DMS153 (cell line): ENCODE measurements around the gene TRIM45.

ENCODE experiments used
- DNase-seq: peaks from one replicate; lab custom pipeline; 2025; lab: John Stamatoyannopoulos, UW

Gene TRIM45

GRCh38 chr1:117098287-117098890, 23.2 kb downstream of the TRIM45 start:
- DNase-seq = no peak

- DNase-seq = no peak
Observed at GRCh38 chr1:117097443-117097842, 24.1 kb downstream of the TRIM45 start.

- no peak for DNase-seq
Observed at GRCh38 chr1:117096951-117097408, 24.6 kb downstream of the TRIM45 start.

- no peak for DNase-seq
Observed at GRCh38 chr1:117094841-117095604, 26.5 kb downstream of the TRIM45 start.

- no peak for DNase-seq
Observed at GRCh38 chr1:117093870-117094621, 27.5 kb downstream of the TRIM45 start.

GRCh38 chr1:117093091-117093534, 28.4 kb downstream of the TRIM45 start:
- no peak for DNase-seq

- no peak for DNase-seq
Observed at GRCh38 chr1:117092594-117092993, 29.0 kb downstream of the TRIM45 start.

GRCh38 chr1:117089996-117090395, 31.6 kb downstream of the TRIM45 start:
- DNase-seq = no peak

- no peak for DNase-seq
Observed at GRCh38 chr1:117087686-117088085, 33.9 kb downstream of the TRIM45 start.

- DNase-seq = no peak
Observed at GRCh38 chr1:117084231-117084630, 37.3 kb downstream of the TRIM45 start.

- DNase-seq = no peak
Observed at GRCh38 chr1:117079737-117080136, 41.8 kb downstream of the TRIM45 start.

GRCh38 chr1:117077267-117077666, 44.3 kb downstream of the TRIM45 start:
- no peak for DNase-seq

- DNase-seq = no peak
Observed at GRCh38 chr1:117076648-117077047, 44.9 kb downstream of the TRIM45 start.

- no peak for DNase-seq
Observed at GRCh38 chr1:117070124-117070523, 51.4 kb downstream of the TRIM45 start.

GRCh38 chr1:117069220-117069844, 52.2 kb downstream of the TRIM45 start:
- no peak for DNase-seq

GRCh38 chr1:117068580-117068979, 53.0 kb downstream of the TRIM45 start:
- DNase-seq = no peak

GRCh38 chr1:117067533-117068370, 53.8 kb downstream of the TRIM45 start:
- DNase-seq = no peak

GRCh38 chr1:117066367-117066766, 55.2 kb downstream of the TRIM45 start:
- DNase-seq = no peak

- DNase-seq = no peak
Observed at GRCh38 chr1:117061986-117062415, 59.5 kb downstream of the TRIM45 start.
